HepG2 (cell line): ENCODE measurements around the gene ZNF683. TPM values are rescaled to one million over a fixed set of nuclear protein-coding genes. Genes with fewer than 3 reads are reported as not detected.

Experiments
- BCL6 ChIP-seq: IDR thresholded peaks from 2 replicates; pipeline ENCODE4 v1.6.1; 2016; ENCODE audit warnings: missing genetic modification reagents, missing compliant biosample characterization
- HMG20B ChIP-seq: conservative IDR thresholded peaks from 2 replicates; pipeline ENCODE4 v1.6.1; 2016; ENCODE audit warnings: missing genetic modification reagents, missing compliant biosample characterization
- NFYB ChIP-seq: sonication (generic); formaldehyde crosslinking; IDR thresholded peaks from 2 replicates; pipeline ENCODE4 v1.4.0; 2020; ENCODE audit warnings: missing genetic modification reagents
- RARA ChIP-seq: IDR thresholded peaks from 2 replicates; pipeline ENCODE4 v1.6.1; 2016; ENCODE audit warnings: missing genetic modification reagents, missing compliant biosample characterization
- TARDBP ChIP-seq: sonication (generic); formaldehyde crosslinking; IDR thresholded peaks from 2 replicates; pipeline ENCODE4 v1.8.0; 2022; ENCODE audit warnings: mild to moderate bottlenecking, missing genetic modification reagents
- TCF7 ChIP-seq: sonication (generic); IDR thresholded peaks from 2 replicates; pipeline ENCODE4 v1.6.1; 2016; ENCODE audit warnings: antibody characterized with exemption, low read depth
- ZFYVE20 ChIP-seq: sonication (generic); formaldehyde crosslinking; IDR thresholded peaks from 2 replicates; pipeline ENCODE4 v1.8.0; 2023; ENCODE audit warnings: low read depth, mild to moderate bottlenecking, moderate library complexity, missing genetic modification reagents, borderline replicate concordance
- ZKSCAN5 ChIP-seq: sonication (generic); formaldehyde crosslinking; IDR thresholded peaks from 2 replicates; pipeline ENCODE4 v1.5.1; 2020; ENCODE audit warnings: mild to moderate bottlenecking, missing genetic modification reagents
- ZNF841 ChIP-seq: sonication (generic); formaldehyde crosslinking; IDR thresholded peaks from 2 replicates; pipeline ENCODE4 v1.8.1; 2023; ENCODE audit warnings: missing genetic modification reagents, borderline replicate concordance
- polyA plus RNA-seq, 8 experiments: library from polyadenylated mRNA; depleted of rRNA in 3 of 8; stranded (reverse) in 7 of 8; unstranded in 1 of 8; fragments of >200 nt; fragmentation: Illumina TruSeq in 4 of 8; extraction: Trizol in 4 of 8; gene quantifications; 2 replicates each; pipeline versions ENCODE4 v1.2.1 to v1.2.3, GENCODE V29; 2011 to 2016; ENCODE audit warnings: low read depth in 4 of 8, missing spikeins in 1 of 8, mixed read lengths in 1 of 8; ENCODE audit not compliant: insufficient read depth in 1 of 8
- total RNA-seq, 5 experiments: library from RNA; depleted of rRNA; stranded (reverse); fragments of >200 nt; fragmentation: Illumina TruSeq; extraction: Trizol; gene quantifications; 2 replicates each; pipeline ENCODE4 v1.2.3, GENCODE V29; 2016; ENCODE audit warnings: low read depth in 1 of 5
- TF ChIP-seq, protein P1 (sequence below): sonication (generic); formaldehyde crosslinking; IDR thresholded peaks from 2 replicates; pipeline ENCODE4 v1.4.0; 2020; ENCODE audit warnings: missing genetic modification reagents
- TF ChIP-seq, protein P2 (sequence below): IDR thresholded peaks from 2 replicates; pipeline ENCODE4 v1.6.1; 2012; ENCODE audit warnings: low read length, improper control_type of control experiment

The ZNF683 gene
- total and polyA plus RNA-seq, 2 of the 13 experiments (the other 11 are each of a cell fraction or from before 2014, with no cell fraction given): not detected

DNA sequence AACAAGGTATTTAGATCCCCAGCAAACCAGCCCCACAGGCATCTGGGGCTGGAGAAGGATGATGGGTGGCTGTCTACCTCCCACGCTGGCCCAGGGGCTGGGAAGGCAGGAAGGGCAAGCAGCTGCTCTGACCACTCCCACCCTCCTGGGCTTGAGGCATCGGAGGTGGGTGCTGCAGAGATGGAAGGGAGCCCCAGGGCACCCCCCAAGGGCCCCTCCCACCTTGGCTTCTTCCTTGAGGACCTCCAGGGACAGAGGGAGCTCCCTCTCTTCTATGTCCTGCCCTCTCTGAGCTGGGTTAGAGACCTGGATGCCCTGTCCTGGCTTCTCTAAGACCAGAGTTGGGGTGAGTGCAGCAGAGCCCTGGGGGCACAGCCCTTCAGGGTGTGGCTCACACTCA, 51.7 kb downstream of the ZNF683 start (continued):
- TF ChIP-seq, protein P1, sequence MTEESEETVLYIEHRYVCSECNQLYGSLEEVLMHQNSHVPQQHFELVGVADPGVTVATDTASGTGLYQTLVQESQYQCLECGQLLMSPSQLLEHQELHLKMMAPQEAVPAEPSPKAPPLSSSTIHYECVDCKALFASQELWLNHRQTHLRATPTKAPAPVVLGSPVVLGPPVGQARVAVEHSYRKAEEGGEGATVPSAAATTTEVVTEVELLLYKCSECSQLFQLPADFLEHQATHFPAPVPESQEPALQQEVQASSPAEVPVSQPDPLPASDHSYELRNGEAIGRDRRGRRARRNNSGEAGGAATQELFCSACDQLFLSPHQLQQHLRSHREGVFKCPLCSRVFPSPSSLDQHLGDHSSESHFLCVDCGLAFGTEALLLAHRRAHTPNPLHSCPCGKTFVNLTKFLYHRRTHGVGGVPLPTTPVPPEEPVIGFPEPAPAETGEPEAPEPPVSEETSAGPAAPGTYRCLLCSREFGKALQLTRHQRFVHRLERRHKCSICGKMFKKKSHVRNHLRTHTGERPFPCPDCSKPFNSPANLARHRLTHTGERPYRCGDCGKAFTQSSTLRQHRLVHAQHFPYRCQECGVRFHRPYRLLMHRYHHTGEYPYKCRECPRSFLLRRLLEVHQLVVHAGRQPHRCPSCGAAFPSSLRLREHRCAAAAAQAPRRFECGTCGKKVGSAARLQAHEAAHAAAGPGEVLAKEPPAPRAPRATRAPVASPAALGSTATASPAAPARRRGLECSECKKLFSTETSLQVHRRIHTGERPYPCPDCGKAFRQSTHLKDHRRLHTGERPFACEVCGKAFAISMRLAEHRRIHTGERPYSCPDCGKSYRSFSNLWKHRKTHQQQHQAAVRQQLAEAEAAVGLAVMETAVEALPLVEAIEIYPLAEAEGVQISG: no peak
- no peak for TF ChIP-seq HMG20B (CRISPR knock-in tag)
- no peak for TF ChIP-seq ZNF841 (CRISPR knock-in tag)
- no peak for TF ChIP-seq NFYB (CRISPR knock-in tag)
- no peak for TF ChIP-seq TARDBP (CRISPR knock-in tag)
- TF ChIP-seq, protein P2, sequence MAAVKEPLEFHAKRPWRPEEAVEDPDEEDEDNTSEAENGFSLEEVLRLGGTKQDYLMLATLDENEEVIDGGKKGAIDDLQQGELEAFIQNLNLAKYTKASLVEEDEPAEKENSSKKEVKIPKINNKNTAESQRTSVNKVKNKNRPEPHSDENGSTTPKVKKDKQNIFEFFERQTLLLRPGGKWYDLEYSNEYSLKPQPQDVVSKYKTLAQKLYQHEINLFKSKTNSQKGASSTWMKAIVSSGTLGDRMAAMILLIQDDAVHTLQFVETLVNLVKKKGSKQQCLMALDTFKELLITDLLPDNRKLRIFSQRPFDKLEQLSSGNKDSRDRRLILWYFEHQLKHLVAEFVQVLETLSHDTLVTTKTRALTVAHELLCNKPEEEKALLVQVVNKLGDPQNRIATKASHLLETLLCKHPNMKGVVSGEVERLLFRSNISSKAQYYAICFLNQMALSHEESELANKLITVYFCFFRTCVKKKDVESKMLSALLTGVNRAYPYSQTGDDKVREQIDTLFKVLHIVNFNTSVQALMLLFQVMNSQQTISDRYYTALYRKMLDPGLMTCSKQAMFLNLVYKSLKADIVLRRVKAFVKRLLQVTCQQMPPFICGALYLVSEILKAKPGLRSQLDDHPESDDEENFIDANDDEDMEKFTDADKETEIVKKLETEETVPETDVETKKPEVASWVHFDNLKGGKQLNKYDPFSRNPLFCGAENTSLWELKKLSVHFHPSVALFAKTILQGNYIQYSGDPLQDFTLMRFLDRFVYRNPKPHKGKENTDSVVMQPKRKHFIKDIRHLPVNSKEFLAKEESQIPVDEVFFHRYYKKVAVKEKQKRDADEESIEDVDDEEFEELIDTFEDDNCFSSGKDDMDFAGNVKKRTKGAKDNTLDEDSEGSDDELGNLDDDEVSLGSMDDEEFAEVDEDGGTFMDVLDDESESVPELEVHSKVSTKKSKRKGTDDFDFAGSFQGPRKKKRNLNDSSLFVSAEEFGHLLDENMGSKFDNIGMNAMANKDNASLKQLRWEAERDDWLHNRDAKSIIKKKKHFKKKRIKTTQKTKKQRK: no peak
- no peak for TF ChIP-seq RARA
- no peak for TF ChIP-seq TCF7
- TF ChIP-seq ZKSCAN5: no peak
- no peak for TF ChIP-seq BCL6 (CRISPR knock-in tag)
- no peak for TF ChIP-seq ZFYVE20 (CRISPR knock-in tag)
